Chondrocyte (in vitro differentiated cells): ENCODE measurements around the gene GNAS. TPM values are rescaled to one million over a fixed set of nuclear protein-coding genes. Genes with fewer than 3 reads are reported as not detected.
A peak's percentile ranks its signal among the peaks of the same experiment; 100 is the strongest.

ENCODE experiments used
- DNase-seq: peaks from one replicate; pipeline ENCODE4 v3.0.0; 2021; ENCODE audit warnings: mixed read lengths, low spot score
- H3K27ac Mint-ChIP-seq: one replicate; pipeline ENCODE4 v1.8.0; 2021; ENCODE audit warnings: mild to moderate bottlenecking, moderate library complexity, mixed read lengths; ENCODE audit not compliant: unreplicated experiment
- H3K27me3 Mint-ChIP-seq: 2 replicates; pipeline ENCODE4 v1.8.0; 2021; ENCODE audit warnings: low read depth, mixed read lengths
- H3K36me3 Mint-ChIP-seq: 2 replicates; pipeline ENCODE4 v1.8.0; 2021; ENCODE audit warnings: low read depth, mixed read lengths
- H3K4me1 Mint-ChIP-seq: 2 replicates; pipeline ENCODE4 v1.8.0; 2021; ENCODE audit warnings: low read depth, mild to moderate bottlenecking, mixed read lengths
- H3K4me3 Mint-ChIP-seq: one replicate; pipeline ENCODE4 v1.8.0; 2021; ENCODE audit warnings: mild to moderate bottlenecking, moderate library complexity, mixed read lengths; ENCODE audit not compliant: unreplicated experiment
- H3K9me3 Mint-ChIP-seq: 2 replicates; pipeline ENCODE4 v1.8.0; 2021; ENCODE audit warnings: low read depth, mixed read lengths
- total RNA-seq: library from RNA; stranded (reverse); gene quantifications from 3 replicates; pipeline ENCODE4 v1.2.1, GENCODE V29; 2021
- TF ChIP-seq, protein P1 (sequence below): fragments of 200-600 bp; sonication (generic); IDR thresholded peaks from 2 replicates; pipeline ENCODE4 v1.5.0; 2021; ENCODE audit warnings: antibody characterized with exemption, mild to moderate bottlenecking, moderate library complexity

Gene GNAS
- total RNA-seq, 1 donor from 2014 or later, result 1,374 TPM

DNA sequence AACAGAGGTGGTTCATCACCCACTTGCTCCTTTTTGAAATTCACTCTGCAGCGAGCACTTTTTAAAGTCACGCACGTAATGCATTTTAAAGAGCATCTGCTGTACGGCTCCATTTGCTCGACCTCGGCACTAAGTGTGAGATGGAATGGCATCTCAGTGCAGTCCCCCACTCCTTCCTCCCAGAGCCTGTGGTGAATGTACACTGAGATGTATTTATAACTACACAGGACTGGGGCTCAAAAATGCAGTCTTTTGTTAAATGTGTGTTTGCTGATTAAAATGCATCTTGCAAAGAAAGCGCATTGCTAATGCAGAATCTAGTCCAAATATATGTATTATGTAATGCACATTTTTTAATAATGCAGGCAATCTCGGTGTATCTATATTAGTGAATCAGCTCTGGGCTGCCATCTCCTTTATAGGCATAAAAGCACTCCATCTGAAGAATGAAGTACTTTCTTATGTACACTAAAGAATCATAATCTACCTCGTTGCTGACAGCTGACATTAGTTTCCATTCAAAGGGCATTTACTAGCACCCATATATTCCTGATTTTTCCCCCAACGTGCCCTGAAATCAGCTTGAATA, 15.8 kb upstream of the GNAS start:
- TF ChIP-seq, protein P1, sequence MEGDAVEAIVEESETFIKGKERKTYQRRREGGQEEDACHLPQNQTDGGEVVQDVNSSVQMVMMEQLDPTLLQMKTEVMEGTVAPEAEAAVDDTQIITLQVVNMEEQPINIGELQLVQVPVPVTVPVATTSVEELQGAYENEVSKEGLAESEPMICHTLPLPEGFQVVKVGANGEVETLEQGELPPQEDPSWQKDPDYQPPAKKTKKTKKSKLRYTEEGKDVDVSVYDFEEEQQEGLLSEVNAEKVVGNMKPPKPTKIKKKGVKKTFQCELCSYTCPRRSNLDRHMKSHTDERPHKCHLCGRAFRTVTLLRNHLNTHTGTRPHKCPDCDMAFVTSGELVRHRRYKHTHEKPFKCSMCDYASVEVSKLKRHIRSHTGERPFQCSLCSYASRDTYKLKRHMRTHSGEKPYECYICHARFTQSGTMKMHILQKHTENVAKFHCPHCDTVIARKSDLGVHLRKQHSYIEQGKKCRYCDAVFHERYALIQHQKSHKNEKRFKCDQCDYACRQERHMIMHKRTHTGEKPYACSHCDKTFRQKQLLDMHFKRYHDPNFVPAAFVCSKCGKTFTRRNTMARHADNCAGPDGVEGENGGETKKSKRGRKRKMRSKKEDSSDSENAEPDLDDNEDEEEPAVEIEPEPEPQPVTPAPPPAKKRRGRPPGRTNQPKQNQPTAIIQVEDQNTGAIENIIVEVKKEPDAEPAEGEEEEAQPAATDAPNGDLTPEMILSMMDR, result no peak
- Mint-ChIP-seq H3K27ac (no peak overlapping the region), H3K4me1 (peaks cover 15% of the 10 kb centered on the region), H3K9me3 (no peaks in the 10 kb centered on the region), H3K4me3 (no peak overlapping the region), H3K27me3 (peaks cover 32% of the 10 kb centered on the region), H3K36me3 (peaks cover 3% of the 10 kb centered on the region)
- no peak for DNase-seq

DNA sequence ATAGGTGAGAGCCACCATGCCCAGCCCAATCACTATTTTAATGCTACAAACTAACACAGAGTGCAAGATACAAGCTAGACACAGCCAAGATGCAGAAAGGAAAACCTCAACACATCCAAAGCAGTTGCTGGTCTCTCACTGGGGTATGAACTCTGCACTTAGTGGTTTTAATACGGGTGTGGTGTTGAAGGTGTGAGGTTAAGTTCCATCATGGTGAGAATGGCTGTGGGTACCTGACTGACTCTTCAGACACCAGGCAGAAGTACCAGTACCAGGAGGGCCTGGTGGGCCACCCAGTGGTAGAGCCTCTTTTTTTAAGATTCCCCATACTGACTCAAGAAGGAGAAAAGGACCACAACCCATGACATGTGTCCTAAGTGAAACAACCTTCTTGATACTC, 14.8 kb upstream of the GNAS start:
- Mint-ChIP-seq H3K4me3 (no peak overlapping the region), H3K27me3 (peaks cover 38% of the 10 kb centered on the region), H3K27ac (no peak overlapping the region), H3K36me3 (peaks cover 3% of the 10 kb centered on the region), H3K9me3 (no peaks in the 10 kb centered on the region), H3K4me1 (peaks cover 21% of the 10 kb centered on the region)
- no peak for DNase-seq
- TF ChIP-seq, protein P1, result no peak

DNA sequence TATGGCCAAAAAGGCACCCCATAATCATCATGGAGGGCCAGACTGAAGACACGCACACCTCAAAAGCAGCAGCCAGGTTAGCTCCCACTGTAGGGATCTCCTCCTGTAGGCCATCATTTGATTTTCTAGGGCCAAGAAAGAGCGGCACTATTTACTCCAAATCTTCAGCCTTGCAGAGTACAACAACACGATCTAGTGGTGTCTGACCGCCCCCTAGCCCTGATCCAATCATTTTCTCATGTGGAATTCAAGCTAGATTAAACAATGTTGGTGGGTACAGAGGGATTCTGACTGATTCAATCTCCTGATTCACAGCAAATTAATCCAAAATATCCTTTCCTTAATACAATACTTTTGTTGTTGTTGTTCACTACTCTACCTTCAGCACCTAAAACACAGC, 14.3 kb upstream of the GNAS start:
- Mint-ChIP-seq H3K9me3 (no peaks in the 10 kb centered on the region), H3K4me3 (no peak overlapping the region), H3K4me1 (peaks cover 21% of the 10 kb centered on the region), H3K27me3 (peaks cover 41% of the 10 kb centered on the region), H3K27ac (no peak overlapping the region), H3K36me3 (peaks cover 3% of the 10 kb centered on the region)
- TF ChIP-seq, protein P1, result peak; percentile 26
- DNase-seq, result no peak

DNA sequence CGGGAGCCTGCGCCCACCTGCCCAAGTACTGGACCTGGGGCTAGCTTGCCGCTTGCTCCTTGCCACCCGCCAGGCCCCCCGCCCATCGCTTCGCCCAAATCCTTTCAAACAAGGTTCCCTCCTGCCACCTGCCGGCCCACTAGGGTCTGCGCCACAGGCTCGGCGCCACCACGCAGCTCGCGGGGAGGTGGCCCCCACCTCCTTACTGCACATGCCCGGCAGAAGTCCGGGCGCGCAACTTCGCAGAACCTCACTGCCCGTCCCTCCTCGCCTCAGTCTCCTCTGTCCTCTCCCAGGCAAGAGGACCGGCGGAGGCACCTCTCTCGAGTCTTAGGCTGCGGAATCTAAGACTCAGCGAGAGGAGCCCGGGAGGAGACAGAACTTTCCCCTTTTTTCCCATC, 13.0 kb upstream of the GNAS start:
- Mint-ChIP-seq H3K27ac (no peak overlapping the region), H3K9me3 (no peaks in the 10 kb centered on the region), H3K4me1 (peaks cover 21% of the 10 kb centered on the region), H3K4me3 (peak overlapping the region; percentile 66), H3K36me3 (no peaks in the 10 kb centered on the region), H3K27me3 (peaks cover 44% of the 10 kb centered on the region)
- TF ChIP-seq, protein P1, result peak; percentile 81
- no peak for DNase-seq

DNA sequence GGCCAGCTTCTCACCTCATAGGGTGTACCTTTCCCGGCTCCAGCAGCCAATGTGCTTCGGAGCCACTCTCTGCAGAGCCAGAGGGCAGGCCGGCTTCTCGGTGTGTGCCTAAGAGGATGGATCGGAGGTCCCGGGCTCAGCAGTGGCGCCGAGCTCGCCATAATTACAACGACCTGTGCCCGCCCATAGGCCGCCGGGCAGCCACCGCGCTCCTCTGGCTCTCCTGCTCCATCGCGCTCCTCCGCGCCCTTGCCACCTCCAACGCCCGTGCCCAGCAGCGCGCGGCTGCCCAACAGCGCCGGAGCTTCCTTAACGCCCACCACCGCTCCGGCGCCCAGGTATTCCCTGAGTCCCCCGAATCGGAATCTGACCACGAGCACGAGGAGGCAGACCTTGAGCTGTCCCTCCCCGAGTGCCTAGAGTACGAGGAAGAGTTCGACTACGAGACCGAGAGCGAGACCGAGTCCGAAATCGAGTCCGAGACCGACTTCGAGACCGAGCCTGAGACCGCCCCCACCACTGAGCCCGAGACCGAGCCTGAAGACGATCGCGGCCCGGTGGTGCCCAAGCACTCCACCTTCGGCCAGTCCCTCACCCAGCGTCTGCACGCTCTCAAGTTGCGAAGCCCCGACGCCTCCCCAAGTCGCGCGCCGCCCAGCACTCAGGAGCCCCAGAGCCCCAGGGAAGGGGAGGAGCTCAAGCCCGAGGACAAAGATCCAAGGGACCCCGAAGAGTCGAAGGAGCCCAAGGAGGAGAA, 12.3 kb upstream of the GNAS start:
- Mint-ChIP-seq H3K27me3 (peaks cover 48% of the 10 kb centered on the region), H3K36me3 (no peaks in the 10 kb centered on the region), H3K4me3 (peak overlapping the region; percentile 66), H3K9me3 (no peaks in the 10 kb centered on the region), H3K27ac (no peak overlapping the region), H3K4me1 (peaks cover 21% of the 10 kb centered on the region)
- TF ChIP-seq, protein P1, result no peak
- no peak for DNase-seq
